Measurements from ENCODE around the gene BNIP2. TPM values are rescaled to one million over a fixed set of nuclear protein-coding genes. Genes with fewer than 3 reads are reported as not detected.

The BNIP2 gene
- total RNA-seq, 1 experiment from 2014 or later, result 154 TPM

Other genes starting within 250 kb of the BNIP2 start
- 0.48 and 0.59 TPM in 2 replicates for gene GCNT3, start 77.5 kb downstream of the BNIP2 start, total RNA-seq (2014; rRNA removed; shearing (Covaris generic))
- gene GTF2A2, start 31.8 kb downstream of the BNIP2 start, total RNA-seq (2014; rRNA removed; shearing (Covaris generic)), result 71.7 and 80.4 TPM in 2 replicates

All from SK-MEL-5 (cell line).